GM23338 (cell line): Measurements from ENCODE around the gene WNT1.

Experiments used
- CREB1 ChIP-seq: fragments of 250-450 bp; sonication (Bioruptor Pico); IDR thresholded peaks from 2 replicates; pipeline ENCODE4 v1.5.0; 2020; ENCODE audit warnings: low read depth, mild to moderate bottlenecking, moderate library complexity
- EZH2 ChIP-seq: fragments of 200-600 bp; sonication (generic); IDR thresholded peaks from one replicate; pipeline ENCODE4 v1.8.0; 2017; ENCODE audit warnings: antibody characterized with exemption, mild to moderate bottlenecking, low read depth; ENCODE audit not compliant: unreplicated experiment
- EZH2phosphoT487 ChIP-seq: fragments of 200-600 bp; sonication (generic); IDR thresholded peaks from one replicate; pipeline ENCODE4 v1.8.1; 2018; ENCODE audit warnings: antibody characterized with exemption; ENCODE audit not compliant: unreplicated experiment
- JUNB ChIP-seq: IDR thresholded peaks from one replicate; pipeline ENCODE4 v1.6.1; 2016; ENCODE audit warnings: antibody characterized with exemption; ENCODE audit not compliant: unreplicated experiment
- POLR2AphosphoS5 ChIP-seq: IDR thresholded peaks from 2 replicates; pipeline ENCODE4 v1.6.1; 2016; ENCODE audit warnings: antibody characterized with exemption, low read depth
- STAT1 ChIP-seq: IDR thresholded peaks from one replicate; pipeline ENCODE4 v1.6.1; 2016; ENCODE audit warnings: antibody characterized with exemption; ENCODE audit not compliant: unreplicated experiment
- ZNF114 ChIP-seq: fragments of 250-450 bp; sonication (Bioruptor Pico); IDR thresholded peaks from 2 replicates; pipeline ENCODE4 v1.5.0; 2020; ENCODE audit warnings: mild to moderate bottlenecking, moderate library complexity
- ZNF331 ChIP-seq: fragments of 250-450 bp; sonication (Bioruptor Pico); IDR thresholded peaks from 2 replicates; pipeline ENCODE4 v1.5.0; 2020; ENCODE audit warnings: low read depth, mild to moderate bottlenecking, moderate library complexity
- ZNF462 ChIP-seq: fragments of 250-450 bp; sonication (Bioruptor Pico); IDR thresholded peaks from 2 replicates; pipeline ENCODE4 v1.5.0; 2020; ENCODE audit warnings: mild to moderate bottlenecking, moderate library complexity
- TF ChIP-seq, protein P1 (sequence below): IDR thresholded peaks from one replicate; pipeline ENCODE4 v1.6.1; 2018; ENCODE audit warnings: antibody characterized with exemption; ENCODE audit not compliant: unreplicated experiment
- TF ChIP-seq, protein P2 (sequence below), 2 experiments: fragments of 200-600 bp in 1 of 2; sonication (generic) in 1 of 2; conservative IDR thresholded peaks; 2 replicates each; pipeline versions ENCODE4 v1.5.1 to v1.6.1; 2016 to 2017; ENCODE audit warnings: antibody characterized with exemption in 2 of 2, low read depth in 2 of 2, mild to moderate bottlenecking in 2 of 2, moderate library complexity in 1 of 2
- TF ChIP-seq, protein P3 (sequence below): IDR thresholded peaks from 2 replicates; pipeline ENCODE4 v1.6.1; 2016; ENCODE audit warnings: antibody characterized with exemption

- TF ChIP-seq EZH2 (peak; percentile 57), POLR2AphosphoS5 (no peak), EZH2phosphoT487 (no peak), ZNF114 (CRISPR knock-in tag) (no peak), JUNB (no peak), ZNF331 (no peak), CREB1 (CRISPR knock-in tag) (no peak), STAT1 (no peak), ZNF462 (CRISPR knock-in tag) (no peak)
- TF ChIP-seq, protein P1, sequence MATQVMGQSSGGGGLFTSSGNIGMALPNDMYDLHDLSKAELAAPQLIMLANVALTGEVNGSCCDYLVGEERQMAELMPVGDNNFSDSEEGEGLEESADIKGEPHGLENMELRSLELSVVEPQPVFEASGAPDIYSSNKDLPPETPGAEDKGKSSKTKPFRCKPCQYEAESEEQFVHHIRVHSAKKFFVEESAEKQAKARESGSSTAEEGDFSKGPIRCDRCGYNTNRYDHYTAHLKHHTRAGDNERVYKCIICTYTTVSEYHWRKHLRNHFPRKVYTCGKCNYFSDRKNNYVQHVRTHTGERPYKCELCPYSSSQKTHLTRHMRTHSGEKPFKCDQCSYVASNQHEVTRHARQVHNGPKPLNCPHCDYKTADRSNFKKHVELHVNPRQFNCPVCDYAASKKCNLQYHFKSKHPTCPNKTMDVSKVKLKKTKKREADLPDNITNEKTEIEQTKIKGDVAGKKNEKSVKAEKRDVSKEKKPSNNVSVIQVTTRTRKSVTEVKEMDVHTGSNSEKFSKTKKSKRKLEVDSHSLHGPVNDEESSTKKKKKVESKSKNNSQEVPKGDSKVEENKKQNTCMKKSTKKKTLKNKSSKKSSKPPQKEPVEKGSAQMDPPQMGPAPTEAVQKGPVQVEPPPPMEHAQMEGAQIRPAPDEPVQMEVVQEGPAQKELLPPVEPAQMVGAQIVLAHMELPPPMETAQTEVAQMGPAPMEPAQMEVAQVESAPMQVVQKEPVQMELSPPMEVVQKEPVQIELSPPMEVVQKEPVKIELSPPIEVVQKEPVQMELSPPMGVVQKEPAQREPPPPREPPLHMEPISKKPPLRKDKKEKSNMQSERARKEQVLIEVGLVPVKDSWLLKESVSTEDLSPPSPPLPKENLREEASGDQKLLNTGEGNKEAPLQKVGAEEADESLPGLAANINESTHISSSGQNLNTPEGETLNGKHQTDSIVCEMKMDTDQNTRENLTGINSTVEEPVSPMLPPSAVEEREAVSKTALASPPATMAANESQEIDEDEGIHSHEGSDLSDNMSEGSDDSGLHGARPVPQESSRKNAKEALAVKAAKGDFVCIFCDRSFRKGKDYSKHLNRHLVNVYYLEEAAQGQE, result no peak
- TF ChIP-seq, protein P2, sequence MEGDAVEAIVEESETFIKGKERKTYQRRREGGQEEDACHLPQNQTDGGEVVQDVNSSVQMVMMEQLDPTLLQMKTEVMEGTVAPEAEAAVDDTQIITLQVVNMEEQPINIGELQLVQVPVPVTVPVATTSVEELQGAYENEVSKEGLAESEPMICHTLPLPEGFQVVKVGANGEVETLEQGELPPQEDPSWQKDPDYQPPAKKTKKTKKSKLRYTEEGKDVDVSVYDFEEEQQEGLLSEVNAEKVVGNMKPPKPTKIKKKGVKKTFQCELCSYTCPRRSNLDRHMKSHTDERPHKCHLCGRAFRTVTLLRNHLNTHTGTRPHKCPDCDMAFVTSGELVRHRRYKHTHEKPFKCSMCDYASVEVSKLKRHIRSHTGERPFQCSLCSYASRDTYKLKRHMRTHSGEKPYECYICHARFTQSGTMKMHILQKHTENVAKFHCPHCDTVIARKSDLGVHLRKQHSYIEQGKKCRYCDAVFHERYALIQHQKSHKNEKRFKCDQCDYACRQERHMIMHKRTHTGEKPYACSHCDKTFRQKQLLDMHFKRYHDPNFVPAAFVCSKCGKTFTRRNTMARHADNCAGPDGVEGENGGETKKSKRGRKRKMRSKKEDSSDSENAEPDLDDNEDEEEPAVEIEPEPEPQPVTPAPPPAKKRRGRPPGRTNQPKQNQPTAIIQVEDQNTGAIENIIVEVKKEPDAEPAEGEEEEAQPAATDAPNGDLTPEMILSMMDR (conservative IDR thresholded peaks at IDR 0.05; ENCODE audit: low read depth in 2 of 2), result no peak
- TF ChIP-seq, protein P3, sequence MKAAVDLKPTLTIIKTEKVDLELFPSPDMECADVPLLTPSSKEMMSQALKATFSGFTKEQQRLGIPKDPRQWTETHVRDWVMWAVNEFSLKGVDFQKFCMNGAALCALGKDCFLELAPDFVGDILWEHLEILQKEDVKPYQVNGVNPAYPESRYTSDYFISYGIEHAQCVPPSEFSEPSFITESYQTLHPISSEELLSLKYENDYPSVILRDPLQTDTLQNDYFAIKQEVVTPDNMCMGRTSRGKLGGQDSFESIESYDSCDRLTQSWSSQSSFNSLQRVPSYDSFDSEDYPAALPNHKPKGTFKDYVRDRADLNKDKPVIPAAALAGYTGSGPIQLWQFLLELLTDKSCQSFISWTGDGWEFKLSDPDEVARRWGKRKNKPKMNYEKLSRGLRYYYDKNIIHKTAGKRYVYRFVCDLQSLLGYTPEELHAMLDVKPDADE, result no peak
Measured at GRCh38 chr12:48999371-49000131, 21.4 kb downstream of the WNT1 start, which contains the start of gene DDN.
